GM18511 (cell line): ENCODE results near the gene KAT8.
"Not testable (repeated sequence)": the region's sequence is repeated elsewhere in the genome, so short reads cannot be mapped to it uniquely, and the experiment has no call there.

Source experiments
- ATAC-seq: cut with Tn5 transposase; IDR thresholded peaks from one replicate; pipeline ENCODE4 v1.9.1; 2021; ENCODE audit warnings: mild to moderate bottlenecking, moderate library complexity; ENCODE audit not compliant: unreplicated experiment

The KAT8 gene

GRCh38 chr16:31130336-31130891 is 12.9 kb downstream of the KAT8 start:
- no peak for ATAC-seq

- no peak for ATAC-seq
Measured at GRCh38 chr16:31130899-31131298, 13.4 kb downstream of the KAT8 start.

- ATAC-seq: no peak
Measured at GRCh38 chr16:31131416-31131815, 14.0 kb downstream of the KAT8 start.

DNA sequence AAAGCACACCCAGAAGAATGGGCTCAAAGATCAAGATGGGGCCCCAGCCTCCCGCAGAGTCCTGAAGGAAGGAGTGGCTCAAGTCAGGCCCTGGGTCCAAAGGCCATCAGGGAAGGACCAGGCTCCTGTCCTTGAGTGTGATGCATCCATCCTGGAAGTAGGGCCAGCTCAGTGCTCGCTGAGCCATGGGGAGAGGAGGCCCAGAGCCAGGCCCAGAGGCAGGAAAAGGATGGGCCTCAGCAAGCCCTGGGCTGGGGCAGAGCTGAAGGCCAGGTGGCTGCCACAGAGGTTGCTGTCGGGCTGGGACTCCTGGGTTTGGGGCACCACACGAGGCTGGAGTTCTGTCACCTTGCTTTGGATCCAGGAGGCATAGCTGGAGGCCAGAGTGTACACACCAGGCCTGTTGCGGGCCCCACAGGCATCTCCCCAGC is 14.4 kb downstream of the KAT8 start:
- ATAC-seq: no peak

DNA sequence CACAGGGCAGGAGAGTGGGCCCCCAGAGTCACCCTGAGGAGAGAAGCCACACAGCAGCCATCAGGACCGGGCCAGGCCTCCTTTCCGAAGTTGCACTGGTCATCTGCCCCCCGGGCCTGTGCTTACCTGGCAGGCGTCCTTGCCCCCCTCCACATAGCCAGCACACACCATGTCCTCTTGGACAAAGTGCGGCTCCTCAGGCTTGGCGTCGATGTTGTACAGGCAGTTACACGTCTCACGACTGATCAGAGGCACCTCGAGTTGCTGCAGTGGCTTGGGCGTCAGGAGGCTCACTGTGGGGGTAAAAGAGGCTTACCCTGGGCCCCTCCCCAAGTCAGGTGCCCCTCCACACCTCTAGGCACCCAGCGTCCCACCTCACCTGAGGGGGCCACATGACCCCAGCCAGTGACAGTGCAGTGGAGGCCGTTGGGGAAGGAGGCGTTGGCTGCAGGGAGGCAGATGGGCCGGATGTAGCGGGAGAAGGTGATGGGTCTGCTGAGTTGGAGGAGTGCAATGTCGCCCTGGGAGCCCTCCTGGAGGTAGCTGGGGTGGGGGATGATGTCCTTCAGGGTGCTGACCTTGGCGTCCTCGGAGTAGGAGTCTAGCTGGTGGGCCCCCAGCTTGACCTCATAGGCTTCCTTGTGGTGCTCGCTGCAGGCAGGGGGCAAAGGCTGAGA is 15.0 kb downstream of the KAT8 start:
- ATAC-seq: no peak

GRCh38 chr16:31133046-31133501 is 15.6 kb downstream of the KAT8 start:
- ATAC-seq: no peak

- no peak for ATAC-seq
Measured at GRCh38 chr16:31134091-31134571, 16.7 kb downstream of the KAT8 start.

DNA sequence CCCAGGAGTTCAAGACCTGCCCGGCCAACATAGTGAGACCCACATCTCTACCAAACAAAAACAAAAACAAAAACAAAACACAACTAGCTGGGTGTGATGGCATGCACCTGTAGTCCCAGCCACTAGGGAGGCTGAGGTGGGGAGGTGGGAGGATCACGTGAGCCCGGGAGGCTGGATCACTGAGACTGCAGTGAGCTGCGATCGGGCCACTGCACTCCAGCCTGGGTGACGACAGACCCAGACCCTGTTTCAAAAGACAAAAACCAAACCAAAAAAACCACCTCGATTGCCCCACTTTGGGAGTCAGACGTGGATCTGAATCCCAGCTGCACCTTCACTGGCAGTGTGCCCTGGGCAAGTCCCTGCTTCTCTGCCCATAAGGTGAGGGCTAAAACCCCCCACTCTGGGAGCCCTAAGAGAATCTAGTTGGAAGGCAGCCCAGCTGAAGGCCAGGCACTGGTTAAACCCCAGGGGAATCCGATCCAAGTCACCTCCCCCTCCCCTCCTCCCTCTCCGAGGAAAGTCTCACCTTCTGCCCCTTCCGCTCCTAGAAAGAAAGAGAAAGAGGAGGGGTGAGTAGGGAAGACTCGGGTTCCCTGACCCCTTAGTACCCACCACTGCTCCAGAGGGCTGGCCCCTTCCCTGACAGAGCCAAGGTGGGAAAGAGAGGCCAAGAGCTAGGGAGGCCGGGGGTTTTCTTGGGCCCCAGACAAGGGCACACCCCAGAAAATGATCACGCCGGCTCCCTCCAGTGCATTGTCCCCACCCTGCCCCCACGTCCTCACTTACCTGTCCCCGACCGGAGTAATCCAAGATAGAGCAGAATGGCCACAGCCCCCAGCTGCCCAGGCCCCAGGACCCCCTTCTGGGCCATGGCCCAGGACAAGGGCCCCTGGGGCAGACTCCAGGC is 17.4 kb downstream of the KAT8 start:
- no peak for ATAC-seq

GRCh38 chr16:31135535-31136286 is 18.2 kb downstream of the KAT8 start, which contains the start of gene PRSS8:
TSS of gene PRSS8 (minus strand) at chr16:31135727. CDS start at chr16:31135498, 229 bp downstream.
- ATAC-seq: no peak

GRCh38 chr16:31136287-31136662 is 18.8 kb downstream of the KAT8 start:
- no peak for ATAC-seq

- not testable (repeated sequence) for ATAC-seq
Measured at GRCh38 chr16:31136822-31137499, 19.5 kb downstream of the KAT8 start.

DNA sequence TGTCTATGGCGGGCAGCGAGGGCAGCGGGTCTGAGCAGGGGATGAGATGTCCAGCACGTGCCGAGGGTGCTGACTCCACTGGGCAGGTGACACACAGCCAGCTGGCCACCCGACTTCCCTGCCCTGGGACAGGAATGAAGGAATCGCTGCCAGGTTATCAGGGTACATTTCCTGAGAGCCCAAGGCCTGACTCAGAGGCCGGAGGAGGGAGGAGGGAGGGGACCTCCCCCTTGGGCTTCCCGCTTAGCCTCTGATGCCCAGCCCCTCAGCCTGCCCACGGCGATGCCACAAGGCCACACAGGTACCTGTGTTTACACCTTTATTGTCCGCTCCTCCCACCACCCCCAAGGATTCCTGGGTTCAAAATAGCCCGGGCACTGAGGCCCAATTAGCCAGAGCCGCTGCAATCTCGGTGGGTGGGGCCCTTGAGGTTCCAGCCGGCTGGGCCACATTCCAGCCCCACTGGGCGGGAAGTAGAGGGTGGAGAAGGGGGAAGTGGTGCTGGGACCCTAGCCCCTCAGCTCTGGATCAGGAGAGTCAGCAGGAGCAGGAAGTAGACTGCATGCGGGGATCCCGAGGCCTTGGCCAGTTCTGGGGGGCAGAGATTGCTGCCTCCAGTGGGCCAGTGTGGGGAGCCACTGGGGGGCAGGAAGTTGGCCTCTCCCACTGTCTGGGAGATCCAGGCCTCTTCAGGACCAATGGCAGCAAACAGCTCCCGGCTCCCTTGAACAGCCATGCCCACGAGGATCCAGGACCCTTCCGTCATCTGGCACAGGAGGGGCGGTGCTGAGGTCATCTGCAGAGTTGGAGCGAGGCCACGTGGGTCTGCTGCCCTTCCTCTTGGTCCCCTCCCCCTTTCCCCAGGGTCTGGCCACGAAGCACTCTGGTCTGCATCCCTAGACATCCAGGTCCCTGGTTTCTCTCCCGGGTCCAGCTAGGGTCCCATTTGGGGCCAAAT is 21.4 kb downstream of the KAT8 start:
- ATAC-seq: no peak

GRCh38 chr16:31141071-31141469 is 23.6 kb downstream of the KAT8 start:
- not testable (repeated sequence) for ATAC-seq

GRCh38 chr16:31141489-31142108 is 24.1 kb downstream of the KAT8 start:
- ATAC-seq: peak; percentile 10

- peak; percentile 80 for ATAC-seq
Measured at GRCh38 chr16:31142109-31143010, 24.9 kb downstream of the KAT8 start.

DNA sequence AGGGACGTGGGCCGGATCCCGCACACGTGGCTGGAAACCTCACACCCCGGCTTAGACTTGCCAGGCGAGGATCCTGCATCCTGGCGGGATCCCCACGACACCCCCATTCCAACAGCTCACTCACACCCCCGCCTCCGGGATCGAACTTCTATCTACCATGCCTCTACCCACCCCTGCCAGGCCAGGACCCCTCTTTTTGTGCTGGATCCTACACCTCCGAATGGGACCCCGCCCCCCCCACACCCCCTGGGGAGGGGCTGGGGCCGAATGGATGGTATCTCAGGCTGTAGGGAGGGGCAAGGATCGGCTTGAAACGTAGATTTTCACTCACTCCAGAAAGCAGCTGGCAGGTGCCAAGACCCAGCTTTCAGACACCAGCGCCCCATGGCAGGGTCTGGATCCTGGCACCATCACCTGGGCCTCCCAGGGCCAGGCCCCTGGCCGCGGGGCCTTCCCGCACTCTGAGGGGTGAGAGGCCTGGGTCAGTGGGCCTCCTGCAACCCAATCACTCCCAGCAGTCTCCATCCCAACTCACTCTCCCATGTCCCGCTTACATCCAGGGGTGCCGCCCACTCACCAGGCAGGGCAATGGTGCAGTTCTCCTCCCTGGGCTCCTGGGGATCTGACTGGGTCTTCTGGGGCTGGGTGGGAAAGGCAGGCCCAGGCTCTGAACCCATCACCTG is 25.7 kb downstream of the KAT8 start:
- ATAC-seq: no peak

- ATAC-seq: no peak
Measured at GRCh38 chr16:31143694-31144148, 26.3 kb downstream of the KAT8 start.
